Endodermal cell (in vitro differentiated cells): Measurements from ENCODE around the gene AMIGO1. TPM values are rescaled to one million over a fixed set of nuclear protein-coding genes. Genes with fewer than 3 reads are reported as not detected.

Experiments
- DNase-seq: peaks from one replicate; pipeline ENCODE4 v3.0.0-alpha.2; 2017
- H3K27ac ChIP-seq: 2 replicates; pipeline ENCODE4 v1.5.1; 2013; ENCODE audit warnings: mild to moderate bottlenecking, low read depth, low read length, moderate library complexity
- H3K27me3 ChIP-seq: 2 replicates; pipeline ENCODE4 v1.6.1; 2013; ENCODE audit warnings: mild to moderate bottlenecking, low read length, moderate library complexity; ENCODE audit not compliant: insufficient read depth, control insufficient read depth, poor library complexity, severe bottlenecking
- H3K36me3 ChIP-seq: 2 replicates; pipeline ENCODE4 v1.7.0; 2013; ENCODE audit warnings: mild to moderate bottlenecking, low read length, moderate library complexity; ENCODE audit not compliant: control insufficient read depth, insufficient read depth
- H3K4me1 ChIP-seq: one replicate; pipeline ENCODE4 v1.7.0; 2013; ENCODE audit warnings: low read length; ENCODE audit not compliant: control insufficient read depth, insufficient read depth
- H3K4me3 ChIP-seq: 2 replicates; pipeline ENCODE4 v1.5.1; 2013; ENCODE audit warnings: mild to moderate bottlenecking, low read length, moderate library complexity
- H3K9ac ChIP-seq: 2 replicates; pipeline ENCODE4 v1.6.1; 2013; ENCODE audit warnings: mild to moderate bottlenecking, low read length, moderate library complexity; ENCODE audit not compliant: poor library complexity, severe bottlenecking; ENCODE audit errors: extremely low read depth
- H3K9me3 ChIP-seq: 2 replicates; pipeline ENCODE4 v1.6.1; 2013; ENCODE audit warnings: mild to moderate bottlenecking, low read length, moderate library complexity; ENCODE audit not compliant: control insufficient read depth
- H3K27ac Mint-ChIP-seq: 2 replicates; pipeline ENCODE4 v1.8.0; 2020; ENCODE audit warnings: mixed read lengths
- H3K27me3 Mint-ChIP-seq: 2 replicates; pipeline ENCODE4 v1.8.0; 2021; ENCODE audit warnings: mild to moderate bottlenecking, mixed read lengths; ENCODE audit not compliant: insufficient read depth
- H3K36me3 Mint-ChIP-seq: 2 replicates; pipeline ENCODE4 v1.8.0; 2020; ENCODE audit warnings: low read depth, mixed read lengths
- H3K4me1 Mint-ChIP-seq: 2 replicates; pipeline ENCODE4 v1.8.0; 2020; ENCODE audit warnings: mixed read lengths
- H3K4me3 Mint-ChIP-seq: 2 replicates; pipeline ENCODE4 v1.8.0; 2020; ENCODE audit warnings: mild to moderate bottlenecking, moderate library complexity, mixed read lengths
- H3K9me3 Mint-ChIP-seq: 2 replicates; pipeline ENCODE4 v1.8.0; 2020; ENCODE audit warnings: mild to moderate bottlenecking, mixed read lengths
- WGBS, 2 experiments: methylation state at CpG; one replicate each; pipeline versions ENCODE4 v1.1.5 to v1.1.7; 2013; ENCODE audit warnings: missing lambda C conversion rate in 2 of 2, mixed read lengths in 1 of 2; ENCODE audit not compliant: insufficient coverage in 1 of 2, insufficient read length in 1 of 2; 5-methylcytosine and 5-hydroxymethylcytosine counted together
- total RNA-seq, 2 donors: library from RNA; stranded (reverse); fragmentation: NEBNext Ultra II Directional in 1 of 2; extraction: Animal tissue kit (Norgen Biotek cat#: 25700) in 1 of 2; gene quantifications; 2 replicates in 1 of 2; 3 replicates in 1 of 2; pipeline ENCODE4 v1.2.1, GENCODE V29; 2021
- TF ChIP-seq, protein P1 (sequence below): fragments of 200-600 bp; sonication (generic); conservative IDR thresholded peaks from 2 replicates; pipeline ENCODE4 v1.5.0; 2021; ENCODE audit warnings: antibody characterized with exemption, mild to moderate bottlenecking

Gene AMIGO1
- total RNA-seq, 2 donors from 2014 or later = 2.4 to 2.7 TPM

- WGBS, 2 experiments = 83 to 100% methylated on average over 1 to 2 of the region's 2 CpGs
- no peak overlapping the region for H3K27ac ChIP-seq
- H3K27ac Mint-ChIP-seq = no peak overlapping the region
- H3K9me3 ChIP-seq = no peaks in the 10 kb centered on the region
- no peaks in the 10 kb centered on the region for H3K36me3 Mint-ChIP-seq
- H3K36me3 ChIP-seq = no peaks in the 10 kb centered on the region
- no peak overlapping the region for H3K4me3 Mint-ChIP-seq
- no peaks in the 10 kb centered on the region for H3K9me3 Mint-ChIP-seq
- TF ChIP-seq, protein P1, sequence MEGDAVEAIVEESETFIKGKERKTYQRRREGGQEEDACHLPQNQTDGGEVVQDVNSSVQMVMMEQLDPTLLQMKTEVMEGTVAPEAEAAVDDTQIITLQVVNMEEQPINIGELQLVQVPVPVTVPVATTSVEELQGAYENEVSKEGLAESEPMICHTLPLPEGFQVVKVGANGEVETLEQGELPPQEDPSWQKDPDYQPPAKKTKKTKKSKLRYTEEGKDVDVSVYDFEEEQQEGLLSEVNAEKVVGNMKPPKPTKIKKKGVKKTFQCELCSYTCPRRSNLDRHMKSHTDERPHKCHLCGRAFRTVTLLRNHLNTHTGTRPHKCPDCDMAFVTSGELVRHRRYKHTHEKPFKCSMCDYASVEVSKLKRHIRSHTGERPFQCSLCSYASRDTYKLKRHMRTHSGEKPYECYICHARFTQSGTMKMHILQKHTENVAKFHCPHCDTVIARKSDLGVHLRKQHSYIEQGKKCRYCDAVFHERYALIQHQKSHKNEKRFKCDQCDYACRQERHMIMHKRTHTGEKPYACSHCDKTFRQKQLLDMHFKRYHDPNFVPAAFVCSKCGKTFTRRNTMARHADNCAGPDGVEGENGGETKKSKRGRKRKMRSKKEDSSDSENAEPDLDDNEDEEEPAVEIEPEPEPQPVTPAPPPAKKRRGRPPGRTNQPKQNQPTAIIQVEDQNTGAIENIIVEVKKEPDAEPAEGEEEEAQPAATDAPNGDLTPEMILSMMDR = no peak
- H3K4me1 Mint-ChIP-seq = peaks cover 10% of the 10 kb centered on the region
- peaks cover 42% of the 10 kb centered on the region for H3K27me3 ChIP-seq
- no peaks in the 10 kb centered on the region for H3K4me1 ChIP-seq
- no peak for DNase-seq
- peaks cover 49% of the 10 kb centered on the region for H3K27me3 Mint-ChIP-seq
- no peak overlapping the region for H3K9ac ChIP-seq
- H3K4me3 ChIP-seq = no peak overlapping the region
Measured at GRCh38 chr1:109513110-109513710, 3.7 kb upstream of the AMIGO1 start.

DNA sequence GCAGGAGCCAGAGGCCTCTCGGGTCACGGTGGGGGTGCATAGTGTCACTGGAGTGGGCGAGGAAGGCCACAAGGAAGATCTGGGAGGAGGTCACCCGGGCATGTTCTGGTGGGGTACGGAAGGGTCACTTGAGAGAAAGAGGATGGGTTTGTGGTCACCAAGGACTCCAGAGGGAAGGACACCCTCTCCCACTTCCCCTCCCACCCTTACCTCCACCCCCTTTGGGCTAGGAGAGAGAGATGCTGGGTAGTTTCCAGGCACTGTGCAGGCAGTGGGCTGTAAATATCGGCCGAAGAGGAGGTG lies 703 bp downstream of the AMIGO1 start:
- no peaks in the 10 kb centered on the region for H3K9me3 Mint-ChIP-seq
- no peak for DNase-seq
- H3K36me3 ChIP-seq = no peaks in the 10 kb centered on the region
- H3K4me1 ChIP-seq = no peaks in the 10 kb centered on the region
- no peak overlapping the region for H3K9ac ChIP-seq
- peak overlapping the region; percentile 72 for H3K4me3 Mint-ChIP-seq
- H3K27ac Mint-ChIP-seq = no peak overlapping the region
- peaks cover 10% of the 10 kb centered on the region for H3K4me1 Mint-ChIP-seq
- H3K36me3 Mint-ChIP-seq = no peaks in the 10 kb centered on the region
- H3K27me3 ChIP-seq = peaks cover 57% of the 10 kb centered on the region
- no peaks in the 10 kb centered on the region for H3K9me3 ChIP-seq
- no peak overlapping the region for H3K27ac ChIP-seq
- WGBS, 2 experiments = 60 to 89% methylated on average over 1 to 7 of the region's 7 CpGs
- H3K27me3 Mint-ChIP-seq = peaks cover 60% of the 10 kb centered on the region
- peak overlapping the region; percentile 85 for H3K4me3 ChIP-seq
- TF ChIP-seq, protein P1 = no peak

GRCh38 chr1:109508001-109508872 lies 1.3 kb downstream of the AMIGO1 start:
- Mint-ChIP-seq H3K27me3 (peaks cover 60% of the 10 kb centered on the region), H3K4me1 (peaks cover 10% of the 10 kb centered on the region), H3K9me3 (no peaks in the 10 kb centered on the region), H3K27ac (no peak overlapping the region), H3K36me3 (no peaks in the 10 kb centered on the region), H3K4me3 (peak overlapping the region; percentile 72)
- TF ChIP-seq, protein P1 = no peak
- no peak overlapping the region for H3K4me3 ChIP-seq
- no peak overlapping the region for H3K27ac ChIP-seq
- no peak for DNase-seq
- peaks cover 53% of the 10 kb centered on the region for H3K27me3 ChIP-seq
- WGBS, 2 experiments = 93 to 96% methylated on average over 21 to 25 of the region's 25 CpGs
- H3K9me3 ChIP-seq = no peaks in the 10 kb centered on the region
- no peaks in the 10 kb centered on the region for H3K4me1 ChIP-seq
- no peaks in the 10 kb centered on the region for H3K36me3 ChIP-seq
- no peak overlapping the region for H3K9ac ChIP-seq
